ENCODE measurements around the gene SLC22A16.
"Not testable (repeated sequence)": the region's sequence is repeated elsewhere in the genome, so short reads cannot be mapped to it uniquely, and the experiment has no call there.

SLC22A16 gene, protein sequence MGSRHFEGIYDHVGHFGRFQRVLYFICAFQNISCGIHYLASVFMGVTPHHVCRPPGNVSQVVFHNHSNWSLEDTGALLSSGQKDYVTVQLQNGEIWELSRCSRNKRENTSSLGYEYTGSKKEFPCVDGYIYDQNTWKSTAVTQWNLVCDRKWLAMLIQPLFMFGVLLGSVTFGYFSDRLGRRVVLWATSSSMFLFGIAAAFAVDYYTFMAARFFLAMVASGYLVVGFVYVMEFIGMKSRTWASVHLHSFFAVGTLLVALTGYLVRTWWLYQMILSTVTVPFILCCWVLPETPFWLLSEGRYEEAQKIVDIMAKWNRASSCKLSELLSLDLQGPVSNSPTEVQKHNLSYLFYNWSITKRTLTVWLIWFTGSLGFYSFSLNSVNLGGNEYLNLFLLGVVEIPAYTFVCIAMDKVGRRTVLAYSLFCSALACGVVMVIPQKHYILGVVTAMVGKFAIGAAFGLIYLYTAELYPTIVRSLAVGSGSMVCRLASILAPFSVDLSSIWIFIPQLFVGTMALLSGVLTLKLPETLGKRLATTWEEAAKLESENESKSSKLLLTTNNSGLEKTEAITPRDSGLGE

DNA sequence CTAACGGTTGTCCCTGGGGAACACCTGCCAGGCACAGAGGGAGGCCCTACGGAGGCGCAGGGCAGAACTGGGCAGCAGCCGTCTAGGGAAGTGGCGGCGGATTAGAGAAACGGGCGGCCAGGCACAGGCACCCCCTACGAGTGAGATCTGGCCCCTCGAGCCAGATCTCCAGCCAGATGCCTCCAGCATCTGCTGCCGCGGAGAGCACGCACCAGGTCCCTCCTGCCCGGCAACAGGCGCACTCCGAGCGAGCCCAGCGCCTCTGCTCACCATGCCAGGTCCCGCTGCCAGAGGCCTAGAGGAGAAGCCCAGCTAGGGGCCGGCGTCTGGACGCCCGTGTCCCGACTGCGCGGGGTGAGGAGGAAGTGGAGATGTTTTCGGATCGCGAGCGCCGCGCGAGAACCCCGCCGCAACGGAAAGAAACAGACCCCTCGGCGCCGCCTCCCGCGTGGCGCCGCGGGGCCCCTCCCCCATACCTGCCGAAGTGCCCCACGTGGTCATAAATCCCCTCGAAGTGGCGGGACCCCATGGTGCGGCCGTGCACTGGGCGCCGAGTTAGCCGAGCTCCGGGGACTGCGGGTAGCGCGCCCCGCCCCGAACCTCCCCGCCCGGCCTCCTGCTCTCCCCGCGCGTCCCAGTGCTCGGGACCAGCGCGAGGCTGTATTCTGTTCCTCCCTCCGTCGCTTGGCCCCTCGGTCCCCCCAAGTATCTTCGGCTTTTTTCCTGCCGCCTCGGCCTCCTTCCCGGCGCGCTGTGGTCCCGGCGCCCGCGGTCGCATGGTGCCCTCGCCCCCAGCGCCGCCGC, at the start of gene SLC22A16:
TSS of gene SLC22A16 (minus strand) at position 568 of the 804 bp plus-strand sequence. CDS start at position 529, 39 bp downstream.
- DNase-seq (ENCODE audit: low read depth) = no peak

DNA sequence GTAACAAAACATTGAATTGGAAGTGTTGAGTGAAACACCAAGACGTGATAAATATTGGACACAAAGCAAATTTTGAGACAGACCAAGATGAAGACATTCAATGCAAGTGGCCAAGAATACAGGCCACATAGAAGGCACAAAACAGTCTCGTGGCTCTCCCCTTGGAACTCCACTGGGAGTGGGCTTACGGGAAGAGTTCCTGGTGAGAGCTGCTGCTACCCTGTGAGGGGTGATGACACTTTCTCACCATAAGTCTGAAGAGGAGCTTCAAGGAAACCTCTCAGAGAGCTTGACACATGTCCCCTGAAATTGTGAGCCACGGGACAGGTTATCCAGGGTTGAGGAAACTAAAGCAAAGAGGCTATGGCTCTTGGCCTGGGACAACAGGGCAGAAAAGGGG, 48.6 kb upstream of the SLC22A16 start:
- no peak for DNase-seq (ENCODE audit: low read depth)

DNA sequence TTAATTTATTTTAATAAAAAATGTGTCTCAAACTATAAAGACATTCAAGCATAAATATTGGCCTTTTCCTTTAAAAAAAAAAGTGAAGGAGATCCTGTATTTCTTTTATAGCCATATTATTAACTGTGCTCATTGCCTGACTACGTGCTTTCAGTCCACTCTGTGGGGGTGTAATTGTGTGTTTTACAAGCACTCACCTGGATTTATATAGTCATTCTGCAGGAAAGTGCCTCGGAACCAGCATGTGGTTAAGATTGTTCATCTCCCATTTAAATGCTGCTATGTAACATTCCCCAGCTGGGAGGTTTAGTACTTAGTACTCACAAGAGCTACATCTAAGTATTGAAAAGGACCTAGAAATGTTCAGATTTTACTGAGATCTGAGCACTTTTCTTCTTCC, 47.9 kb upstream of the SLC22A16 start:
- DNase-seq (ENCODE audit: low read depth) = no peak

DNA sequence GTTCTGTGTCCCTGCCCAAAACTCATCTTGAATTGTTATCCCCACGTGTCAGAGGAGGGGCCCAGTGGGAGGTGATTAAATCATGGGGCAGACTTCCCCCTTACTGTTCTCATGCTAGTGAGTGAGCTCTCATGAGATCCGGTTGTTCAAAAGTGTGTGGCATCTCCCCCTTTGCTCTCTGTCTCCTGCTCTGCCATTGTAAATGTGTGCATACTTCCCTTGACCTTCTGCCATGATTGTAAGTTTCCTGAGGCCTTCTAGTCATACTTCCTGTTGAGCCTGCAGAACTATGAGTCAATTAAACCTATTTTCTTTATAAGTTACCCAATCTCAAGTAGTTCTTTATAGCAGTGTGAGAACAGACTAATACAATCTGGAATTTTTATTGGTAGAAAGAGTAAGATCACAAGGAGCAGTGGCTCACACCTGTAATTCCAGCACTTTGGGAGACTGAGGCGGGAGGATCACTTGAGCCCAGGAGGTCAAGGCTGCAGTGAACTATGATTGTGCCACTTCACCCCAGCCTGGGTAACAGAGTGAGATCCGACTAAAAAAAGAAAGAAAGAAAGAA, 47.1 kb upstream of the SLC22A16 start:
- no peak for DNase-seq (ENCODE audit: low read depth)

DNA sequence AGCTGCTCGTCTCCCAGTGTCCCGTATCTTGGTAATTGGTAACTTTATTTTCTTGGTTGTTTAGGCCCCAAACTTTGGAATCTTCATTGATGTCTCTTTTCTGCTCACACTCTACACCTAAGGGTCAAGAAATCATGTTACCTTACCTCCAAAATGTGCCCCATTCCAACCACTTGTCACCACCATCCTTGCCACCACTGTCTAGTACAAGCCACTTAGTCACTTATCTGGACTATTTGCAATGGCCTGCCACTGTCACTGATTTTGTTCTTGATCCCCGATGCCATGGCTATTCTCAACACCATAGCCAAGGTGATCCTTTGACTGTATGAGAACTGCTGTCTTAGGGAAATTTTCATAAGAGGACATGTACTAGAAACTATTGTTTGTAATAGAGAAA, 46.0 kb upstream of the SLC22A16 start:
- no peak for DNase-seq (ENCODE audit: low read depth)

DNA sequence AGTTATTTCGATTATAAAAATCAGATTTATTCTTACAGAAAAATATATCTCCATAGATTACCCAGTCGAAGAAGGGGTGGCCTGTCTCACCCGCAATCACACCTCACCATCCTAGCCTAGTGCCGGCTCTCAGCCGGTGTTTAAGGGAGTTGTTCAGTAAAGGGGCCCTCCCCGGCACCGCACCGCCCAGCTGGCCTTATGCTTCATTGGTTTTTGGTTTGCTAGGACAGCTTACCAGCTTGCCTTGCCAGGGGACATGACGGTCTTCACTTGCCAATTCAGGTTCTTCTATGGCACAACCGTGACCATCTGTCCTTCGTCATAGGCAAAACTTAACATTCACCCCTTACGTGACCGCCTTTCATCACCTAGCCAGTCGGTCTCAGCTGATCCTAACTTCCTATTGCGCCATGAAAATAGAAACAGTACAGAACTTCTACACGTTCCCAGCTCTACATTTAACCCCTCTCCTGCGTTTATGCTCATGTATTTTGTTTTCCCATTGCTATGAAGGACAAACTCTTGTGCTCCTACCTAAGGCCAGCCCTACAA, 44.7 kb upstream of the SLC22A16 start:
- no peak for DNase-seq (ENCODE audit: low read depth)

DNA sequence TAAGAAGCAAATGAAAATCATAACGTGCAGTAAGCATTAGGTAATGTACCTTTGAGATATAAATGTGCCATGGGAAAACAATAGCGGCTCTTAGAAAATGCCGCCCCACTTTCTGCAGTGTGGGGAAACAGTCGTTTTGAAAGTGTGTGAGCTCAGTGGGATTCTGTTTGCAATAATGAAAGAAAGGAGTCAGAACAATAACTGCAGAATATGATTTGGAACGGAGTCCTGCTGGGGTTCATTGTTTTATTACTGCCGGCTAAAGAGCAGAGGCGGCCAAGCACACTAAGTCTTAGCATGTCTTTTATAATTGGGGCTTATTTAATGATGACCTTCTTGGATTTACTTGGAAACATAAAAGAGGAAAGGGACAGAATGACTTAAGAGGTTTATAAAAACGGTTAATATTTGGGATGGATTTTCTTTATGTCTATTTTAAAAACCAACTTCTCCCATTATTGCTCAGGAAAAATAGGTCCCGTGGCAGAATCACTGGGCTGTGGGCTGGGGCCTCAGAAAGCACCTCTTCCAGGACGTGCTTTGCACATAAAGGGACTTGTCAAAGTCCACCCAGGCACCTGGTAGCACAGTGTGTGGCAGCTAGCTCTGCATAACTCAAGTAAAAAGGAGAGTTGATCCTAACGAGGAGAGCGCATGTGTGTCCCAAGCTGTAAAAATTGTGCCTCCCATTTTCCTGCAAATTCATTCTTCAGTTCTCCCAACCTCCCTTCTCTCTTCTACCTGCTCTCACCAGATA, 44.0 kb upstream of the SLC22A16 start:
- DNase-seq (ENCODE audit: low read depth) = no peak

DNA sequence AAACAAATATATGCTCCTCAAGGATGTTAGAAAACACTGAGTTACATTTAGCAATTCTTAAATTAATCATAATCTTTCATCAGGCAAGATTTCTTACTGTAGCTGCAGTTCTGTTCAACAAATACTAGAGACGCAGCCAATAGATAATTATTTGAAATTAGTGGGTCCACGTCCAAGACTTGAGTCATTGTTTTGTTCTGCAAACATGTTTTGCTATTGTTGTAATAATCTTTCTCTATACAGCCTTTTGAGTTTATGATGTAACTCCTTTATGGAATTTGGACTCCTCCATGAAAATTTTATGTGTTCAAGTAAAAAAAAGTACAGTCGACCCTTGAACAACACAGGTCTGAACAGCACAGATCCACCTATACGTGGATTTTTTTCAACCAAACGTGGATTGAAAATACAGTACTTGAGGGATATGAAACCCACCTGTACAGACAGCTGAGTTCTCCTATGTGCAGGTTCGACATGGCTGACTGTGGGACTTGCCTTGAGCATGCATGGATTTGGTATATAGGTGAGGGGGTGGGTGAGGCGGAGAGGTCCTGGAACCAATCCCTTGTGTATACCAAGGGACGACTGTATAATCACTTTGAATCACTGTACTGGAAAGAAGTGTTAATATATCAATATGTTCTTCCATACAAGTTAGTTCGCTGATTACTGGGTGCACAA, 41.3 kb upstream of the SLC22A16 start:
- DNase-seq (ENCODE audit: low read depth) = no peak

DNA sequence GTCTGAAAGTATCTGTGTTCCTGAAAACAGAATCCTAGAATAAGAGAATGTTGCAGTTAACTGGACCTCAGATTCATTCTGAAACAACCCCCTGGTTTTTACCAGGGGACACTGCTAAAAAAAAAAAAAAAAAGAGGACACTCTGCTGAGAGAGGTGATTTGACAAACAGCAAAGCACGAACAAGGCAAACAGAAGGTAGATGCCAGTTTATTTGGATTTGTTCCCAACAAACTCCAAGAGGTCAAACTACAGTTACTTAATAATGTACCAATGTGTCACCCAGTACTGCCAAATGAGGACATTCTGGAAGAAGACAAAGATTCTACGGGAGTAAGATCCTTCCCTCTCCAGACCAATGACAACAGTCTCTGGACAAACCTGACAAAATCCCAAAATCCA, 40.6 kb upstream of the SLC22A16 start:
- DNase-seq (ENCODE audit: low read depth) = no peak

DNA sequence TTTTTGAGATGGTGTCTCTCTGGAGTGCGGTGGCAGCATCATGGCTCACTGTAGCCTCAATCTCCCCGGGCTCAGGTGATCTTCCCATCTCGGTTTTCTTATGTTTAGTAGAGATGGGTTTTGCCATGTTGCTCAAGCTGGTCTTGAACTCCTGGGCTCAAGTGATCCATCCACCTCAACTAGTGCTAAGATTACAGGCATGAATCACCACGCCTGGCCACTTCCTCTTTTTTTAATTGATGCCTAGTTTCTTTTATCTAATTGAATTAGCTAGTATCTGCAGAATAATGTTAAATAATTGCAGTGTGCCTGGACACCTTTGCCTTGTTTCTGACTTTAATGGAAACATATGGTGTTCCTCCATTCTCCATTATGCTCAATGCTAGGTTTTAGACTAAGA, 38.4 kb upstream of the SLC22A16 start:
- no peak for DNase-seq (ENCODE audit: low read depth)

DNA sequence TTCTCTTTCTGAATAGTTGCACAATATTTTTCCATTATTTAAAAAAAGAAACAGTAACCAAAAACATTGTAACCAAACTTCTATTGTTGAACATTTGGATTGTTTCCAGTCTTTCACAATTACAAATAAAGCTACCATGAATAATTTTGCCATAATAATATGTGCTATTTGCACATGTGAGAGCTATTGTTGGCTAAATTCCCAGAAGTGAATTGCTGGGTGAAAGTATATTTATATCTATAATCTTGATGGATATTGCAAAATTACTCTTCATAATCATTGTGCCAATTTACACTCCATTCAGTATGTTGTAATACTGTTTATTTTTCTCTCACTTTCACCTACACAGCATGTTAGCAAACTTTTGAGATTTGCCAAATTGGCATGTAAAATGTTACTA, 36.6 kb upstream of the SLC22A16 start:
- DNase-seq (ENCODE audit: low read depth) = no peak

DNA sequence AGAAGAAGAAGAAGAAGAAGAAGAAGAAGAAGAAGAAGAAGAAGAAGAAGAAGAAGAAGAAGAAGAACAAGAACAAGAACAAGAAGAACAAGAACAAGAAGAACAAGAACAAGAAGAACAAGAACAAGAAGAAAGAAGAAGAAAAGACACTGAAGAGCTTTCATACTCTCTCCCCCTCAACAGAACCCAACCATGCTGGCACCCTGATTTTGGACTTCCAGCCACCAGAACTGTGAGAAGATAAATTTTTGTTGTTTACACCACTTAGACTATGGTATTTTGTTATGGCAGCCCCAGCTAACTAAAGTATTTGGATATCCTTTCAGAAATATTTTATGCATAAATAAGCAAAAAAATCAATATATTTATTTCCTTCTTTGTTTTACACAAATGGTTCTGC, 36.1 kb upstream of the SLC22A16 start:
- not testable (repeated sequence) for DNase-seq (ENCODE audit: low read depth)

DNA sequence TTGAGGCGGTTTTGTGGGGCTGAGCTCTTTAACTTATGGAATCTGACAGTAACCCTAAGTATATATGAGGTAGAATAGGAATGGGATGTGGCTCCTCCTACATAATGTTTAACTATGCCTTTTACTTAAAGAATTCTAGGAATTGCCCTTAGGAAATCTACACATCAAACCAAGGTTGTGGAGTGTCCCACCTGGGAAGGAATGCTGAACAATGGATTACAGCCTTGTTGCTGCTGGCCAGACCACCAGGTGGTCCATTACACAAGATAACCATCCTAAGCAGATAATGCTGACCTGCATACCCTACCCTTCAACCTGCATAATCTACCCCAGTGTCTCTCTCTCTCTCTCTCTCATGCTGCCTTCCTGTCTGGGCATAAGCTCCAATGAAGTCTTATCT, 35.0 kb upstream of the SLC22A16 start:
- no peak for DNase-seq (ENCODE audit: low read depth)

DNA sequence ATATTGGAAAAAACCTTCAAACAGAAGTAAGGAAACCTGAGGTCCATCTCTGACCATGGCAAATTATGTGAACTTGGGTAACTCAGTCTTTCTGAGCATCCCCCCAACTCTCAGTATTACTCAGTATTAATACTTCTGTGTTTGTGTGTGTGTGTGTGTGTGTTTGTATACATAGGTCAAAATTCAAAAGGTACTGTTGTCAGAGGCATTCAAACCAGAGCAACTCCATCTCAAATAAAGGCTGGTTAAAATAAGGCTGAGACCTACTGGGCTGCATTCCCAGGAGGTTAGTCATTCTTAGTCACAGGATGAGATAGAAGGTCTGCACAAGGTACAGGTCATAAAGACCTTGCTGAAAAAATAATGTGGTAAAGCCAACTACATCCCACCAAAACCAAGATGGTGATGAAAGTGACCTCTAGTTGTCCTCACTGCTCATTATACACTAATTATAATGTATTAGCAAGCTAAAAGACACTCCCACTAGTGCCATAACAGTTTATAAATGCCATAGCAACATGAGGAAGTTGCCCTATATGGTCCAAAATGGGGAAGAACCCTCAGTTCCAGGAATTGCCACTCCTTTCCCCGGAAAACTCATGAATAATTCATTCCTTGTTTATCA, 33.3 kb upstream of the SLC22A16 start:
- DNase-seq (ENCODE audit: low read depth) = no peak

DNA sequence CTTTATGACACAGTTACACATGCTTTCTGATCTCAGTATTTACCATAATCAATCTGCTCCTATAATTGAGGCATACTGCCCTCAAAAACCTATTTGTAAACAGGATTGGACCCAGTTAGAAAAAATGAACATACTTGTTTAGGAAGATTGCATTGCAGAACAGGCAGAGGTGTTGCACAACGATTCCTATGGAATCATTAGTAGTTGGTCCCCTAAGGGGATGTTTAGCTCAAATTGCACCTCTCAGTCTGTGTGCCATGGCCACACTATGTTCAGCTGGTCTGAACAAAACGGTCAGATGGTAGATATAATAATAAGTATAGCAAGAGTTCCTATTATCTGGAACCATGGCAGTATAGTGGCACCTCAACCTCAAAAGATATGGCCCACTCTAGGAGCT, 28.5 kb upstream of the SLC22A16 start:
- not testable (repeated sequence) for DNase-seq (ENCODE audit: low read depth)

DNA sequence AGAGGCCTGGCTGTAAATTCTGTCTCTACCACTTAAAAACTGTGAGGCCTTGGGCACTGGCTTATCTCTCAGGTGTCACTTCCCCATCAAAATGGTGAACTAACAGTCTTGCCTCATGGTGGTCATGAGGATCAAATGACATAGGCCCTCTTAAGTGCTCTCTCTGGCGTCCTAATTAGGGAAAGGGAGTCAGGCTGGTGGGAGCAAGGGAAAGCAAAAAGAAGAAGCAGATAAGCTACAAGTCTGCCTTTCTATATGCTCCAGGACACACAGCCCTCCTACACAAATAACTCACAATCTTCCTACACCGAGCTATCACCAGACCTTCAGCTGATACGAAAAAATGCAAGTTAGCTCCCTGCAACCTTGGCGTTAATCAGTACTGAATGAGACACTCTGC, 19.5 kb upstream of the SLC22A16 start:
- no peak for DNase-seq (ENCODE audit: low read depth)

DNA sequence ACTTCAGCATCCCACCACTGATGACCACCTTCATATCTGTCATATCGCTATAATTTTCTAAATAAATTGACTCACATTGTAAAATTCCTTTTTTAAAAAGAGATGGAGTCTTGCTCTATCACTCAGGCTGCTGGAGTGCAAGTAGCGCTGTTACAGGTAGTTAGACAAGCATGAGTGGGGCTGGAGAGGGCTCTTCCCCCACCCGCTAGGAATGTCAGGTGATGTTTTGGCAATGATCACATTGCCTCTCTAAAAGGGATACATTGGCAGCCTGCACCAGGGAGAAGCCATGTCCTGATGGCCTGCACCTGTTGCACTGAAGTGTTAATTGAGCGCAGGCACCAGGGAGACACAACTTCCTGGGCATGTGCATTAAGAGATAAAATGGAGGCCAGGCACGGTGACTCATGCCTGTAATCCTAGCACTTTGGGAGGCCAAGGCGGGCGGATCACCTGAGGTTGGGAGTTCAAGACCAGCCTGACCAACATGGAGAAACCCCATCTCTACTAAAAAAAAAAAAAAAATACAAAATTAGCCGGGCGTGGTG, 16.9 kb upstream of the SLC22A16 start:
- DNase-seq (ENCODE audit: low read depth) = no peak

DNA sequence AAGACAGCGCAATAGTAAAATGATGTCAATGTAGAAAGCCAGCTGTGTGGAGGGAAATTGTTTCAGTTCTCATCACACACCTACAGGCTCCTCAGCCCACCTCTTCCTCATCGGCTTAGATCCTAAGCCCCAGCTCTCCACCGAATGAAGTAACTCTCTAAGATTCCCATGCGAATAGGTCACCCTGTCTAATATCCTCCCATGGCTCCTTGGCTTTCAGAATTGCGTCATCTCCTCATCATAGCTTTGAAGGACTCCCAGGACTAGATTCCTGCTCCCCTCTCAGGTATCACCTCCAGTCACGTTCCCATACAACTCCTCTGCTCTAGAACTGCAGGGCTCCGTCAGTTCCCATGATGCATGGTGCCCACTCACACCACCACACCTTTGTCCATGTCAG, 16.2 kb upstream of the SLC22A16 start:
- no peak for DNase-seq (ENCODE audit: low read depth)

DNA sequence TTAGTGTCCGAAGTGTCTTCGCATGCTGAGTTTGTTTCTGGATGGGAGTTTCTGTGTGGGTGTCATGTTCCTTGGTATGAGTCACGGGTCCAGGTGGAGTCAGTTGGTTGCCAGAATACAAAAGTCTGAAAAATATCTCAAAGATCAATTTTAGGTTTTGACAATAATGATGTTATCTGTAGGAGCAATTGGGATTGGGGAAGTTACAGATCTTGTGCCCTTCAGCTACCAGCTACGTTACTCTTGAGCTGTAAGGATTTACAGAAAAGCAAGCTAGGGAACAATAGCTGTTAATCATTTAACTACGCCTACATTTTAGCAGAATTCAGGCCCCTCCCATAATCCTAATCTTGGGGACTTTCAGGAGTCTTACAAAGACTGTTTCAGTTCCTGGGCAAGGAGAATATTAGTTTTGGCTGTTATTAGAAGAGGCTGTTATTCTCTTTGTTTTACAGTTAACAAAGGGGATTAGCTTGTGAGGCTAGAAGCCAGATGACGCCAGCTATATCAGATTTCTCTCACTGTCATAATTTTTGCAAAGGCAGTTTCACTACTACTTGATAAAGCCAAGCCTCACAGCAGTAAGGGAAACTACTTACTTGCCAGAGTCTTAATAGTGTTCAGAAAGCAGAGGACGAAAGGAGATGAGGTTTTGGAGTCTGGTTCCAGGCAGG, 15.4 kb upstream of the SLC22A16 start:
- no peak for DNase-seq (ENCODE audit: low read depth)

DNA sequence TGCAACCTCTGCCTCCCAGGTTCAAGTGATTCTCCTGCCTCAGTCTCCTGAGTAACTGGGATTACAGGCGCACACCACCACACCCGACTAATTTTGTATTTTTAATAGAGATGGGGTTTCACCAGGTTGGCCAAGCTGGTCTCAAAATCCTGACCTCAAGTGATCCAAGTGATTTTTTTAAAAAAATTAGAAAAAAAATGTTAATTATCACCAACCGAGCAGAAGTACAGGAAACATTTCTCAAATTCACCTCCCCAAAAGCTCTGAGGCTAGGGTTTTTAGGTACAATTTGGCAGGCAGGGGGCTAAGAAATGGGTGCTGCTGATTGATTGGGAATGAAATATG, 14.9 kb upstream of the SLC22A16 start:
- no peak for DNase-seq (ENCODE audit: low read depth)

Data from activated T-helper 9 cell treated with anti-CD3 and anti-CD28 coated beads, Interleukin-2, amount 50 U/mL, for 16 hours (primary cell).